Muscle of arm (tissue), 14 donors: ENCODE measurements around the gene RCBTB1. TPM values are rescaled to one million over a fixed set of nuclear protein-coding genes. Genes with fewer than 3 reads are reported as not detected.
"Not testable (repeated sequence)": the region's sequence is repeated elsewhere in the genome, so short reads cannot be mapped to it uniquely, and the experiment has no call there.

Source experiments
- DNase-seq: peaks from one replicate; pipeline ENCODE4 v3.0.0-alpha.2; 2013
- long read RNA-seq, 11 donors: transcript quantifications; one replicate each; lab custom pipeline, GENCODE V29; 2026
- polyA plus RNA-seq, 12 donors: library from polyadenylated mRNA; unstranded; fragments of 120-200 nt; gene quantifications; one replicate each; pipeline ENCODE4 v1.2.1, GENCODE V29; 2013; ENCODE audit not compliant: insufficient read length in 12 of 12

RCBTB1 gene
- 10 to 100 TPM in 11 of 12 donors, not detected in 1; 17.6 to 35.1 (median 23.0) TPM for polyA plus RNA-seq
- long read RNA-seq, donor 1, full-length matches to known transcripts = 1 of 1 reads
- long read RNA-seq, donor 1, partial matches to known transcripts = 0 of 1 reads
- long read RNA-seq, donor 1, other reads (novel, unspliced or antisense) = 0 of 1 reads
- long read RNA-seq, donor 2, full-length matches to known transcripts = 4 of 4 reads
- long read RNA-seq, donor 2, partial matches to known transcripts = 0 of 4 reads
- long read RNA-seq, donor 2, other reads (novel, unspliced or antisense) = 0 of 4 reads
- long read RNA-seq, donor 3, full-length matches to known transcripts = 1 of 7 reads
- long read RNA-seq, donor 3, partial matches to known transcripts = 6 of 7 reads
- long read RNA-seq, donor 3, other reads (novel, unspliced or antisense) = 0 of 7 reads
- long read RNA-seq, donor 4, full-length matches to known transcripts = 1 of 1 reads
- long read RNA-seq, donor 4, partial matches to known transcripts = 0 of 1 reads
- long read RNA-seq, donor 4, other reads (novel, unspliced or antisense) = 0 of 1 reads
- long read RNA-seq, donor 5, full-length matches to known transcripts = 1 of 1 reads
- long read RNA-seq, donor 5, partial matches to known transcripts = 0 of 1 reads
- long read RNA-seq, donor 5, other reads (novel, unspliced or antisense) = 0 of 1 reads
- long read RNA-seq, donor 6, full-length matches to known transcripts = 2 of 2 reads
- long read RNA-seq, donor 6, partial matches to known transcripts = 0 of 2 reads
- long read RNA-seq, donor 6, other reads (novel, unspliced or antisense) = 0 of 2 reads
- long read RNA-seq, donor 7 = 0 reads
- long read RNA-seq, donor 8, full-length matches to known transcripts = 2 of 2 reads
- long read RNA-seq, donor 8, partial matches to known transcripts = 0 of 2 reads
- long read RNA-seq, donor 8, other reads (novel, unspliced or antisense) = 0 of 2 reads
- long read RNA-seq, donor 9, full-length matches to known transcripts = 2 of 2 reads
- long read RNA-seq, donor 9, partial matches to known transcripts = 0 of 2 reads
- long read RNA-seq, donor 9, other reads (novel, unspliced or antisense) = 0 of 2 reads
- long read RNA-seq, donor 10, full-length matches to known transcripts = 2 of 2 reads
- long read RNA-seq, donor 10, partial matches to known transcripts = 0 of 2 reads
- long read RNA-seq, donor 10, other reads (novel, unspliced or antisense) = 0 of 2 reads
- long read RNA-seq, donor 11, full-length matches to known transcripts = 8 of 8 reads
- long read RNA-seq, donor 11, partial matches to known transcripts = 0 of 8 reads
- long read RNA-seq, donor 11, other reads (novel, unspliced or antisense) = 0 of 8 reads

- peak; percentile 59 for DNase-seq
These were observed at the start of gene RCBTB1 for GRCh38 chr13:49585220-49586157. Gene RCBTB1, minus strand, starts transcription at chr13:49585558. Its CDS starts 18,279 bp downstream, at chr13:49567279.

GRCh38 chr13:49633710-49634109 is 48.4 kb upstream of the RCBTB1 start:
- DNase-seq = no peak

- DNase-seq = no peak
These were observed 46.8 kb upstream of the RCBTB1 start for GRCh38 chr13:49632156-49632555.

- DNase-seq = no peak
These were observed 45.2 kb upstream of the RCBTB1 start for GRCh38 chr13:49630580-49630979.

GRCh38 chr13:49629947-49630346 is 44.6 kb upstream of the RCBTB1 start:
- DNase-seq = no peak

- no peak for DNase-seq
These were observed 44.0 kb upstream of the RCBTB1 start for GRCh38 chr13:49629196-49629938.

- DNase-seq = peak; percentile 45
These were observed 42.7 kb upstream of the RCBTB1 start, which contains the start of gene ARL11 for GRCh38 chr13:49627831-49628652. Gene ARL11, plus strand, starts transcription at chr13:49628507. Its CDS starts 1,941 bp downstream, at chr13:49630448.

GRCh38 chr13:49625392-49626079 is 40.2 kb upstream of the RCBTB1 start:
- no peak for DNase-seq

- no peak for DNase-seq
These were observed 38.9 kb upstream of the RCBTB1 start for GRCh38 chr13:49624229-49624628.

GRCh38 chr13:49622174-49622946 is 37.0 kb upstream of the RCBTB1 start:
- no peak for DNase-seq

- DNase-seq = no peak
These were observed 34.8 kb upstream of the RCBTB1 start for GRCh38 chr13:49620170-49620621.

- DNase-seq = no peak
These were observed 31.3 kb upstream of the RCBTB1 start for GRCh38 chr13:49616676-49617065.

- DNase-seq = peak; percentile 36
These were observed 30.7 kb upstream of the RCBTB1 start for GRCh38 chr13:49615836-49616675.

- DNase-seq = not testable (repeated sequence)
These were observed 26.7 kb upstream of the RCBTB1 start for GRCh38 chr13:49612042-49612441.

GRCh38 chr13:49610176-49610575 is 24.8 kb upstream of the RCBTB1 start:
- no peak for DNase-seq
